ENCODE results near the gene BTBD6.
"Not testable (repeated sequence)": the region's sequence is repeated elsewhere in the genome, so short reads cannot be mapped to it uniquely, and the experiment has no call there.

The BTBD6 gene

DNA sequence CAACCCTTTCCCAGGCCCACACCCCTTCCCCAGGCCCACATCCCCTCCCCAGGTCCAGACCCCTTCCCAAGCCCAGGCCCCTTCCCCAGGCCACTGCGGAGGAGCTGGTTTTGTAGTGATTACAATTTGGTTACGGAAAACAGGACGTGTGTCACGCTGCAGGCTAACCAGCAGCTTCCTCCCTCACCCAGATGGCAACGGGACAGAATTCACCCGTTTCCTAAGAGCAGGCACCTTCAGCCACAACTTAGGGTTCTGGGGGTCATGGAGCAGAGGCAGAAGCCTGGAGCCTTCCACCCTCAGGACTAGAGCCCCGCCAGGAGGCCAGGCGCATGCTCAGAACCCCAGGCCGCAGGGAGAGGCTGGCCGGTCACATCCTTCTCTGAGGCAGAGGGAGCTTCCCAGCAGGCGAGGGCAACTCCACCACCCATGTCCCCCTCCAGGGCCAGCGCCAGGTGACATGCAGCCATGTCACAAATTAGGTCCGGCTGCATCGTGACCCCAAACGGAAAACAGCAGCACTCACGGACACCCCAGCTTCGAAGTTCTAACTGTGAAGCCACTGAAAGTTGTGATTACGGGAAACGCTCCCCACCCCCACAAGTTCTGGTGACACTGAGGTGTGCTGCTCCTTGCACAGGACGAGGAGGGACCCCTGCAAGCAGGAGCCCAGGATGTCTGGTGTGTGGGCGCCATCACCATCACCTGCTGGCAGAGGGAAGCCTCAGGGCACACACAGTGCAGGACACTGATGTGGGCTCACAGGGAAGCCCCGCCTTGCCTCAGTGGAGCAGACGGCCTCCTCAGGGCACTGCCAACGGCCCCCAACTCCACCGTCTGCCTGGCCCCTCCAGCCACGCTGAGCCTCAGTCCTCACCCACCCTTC is 44.7 kb downstream of the BTBD6 start:
- Histone ChIP-seq H3K4me3 (ENCODE audit: low read depth in 1 of 2, low read length in 2 of 2) (no peak overlapping the region), H3K4me2 (ENCODE audit: insufficient read depth, low read length) (no peak overlapping the region), H3K9ac (ENCODE audit: low read depth, low read length) (no peak overlapping the region), H3K27ac (ENCODE audit: low read length) (no peak overlapping the region), H3K9me3 (ENCODE audit: insufficient read depth, low read length, severe bottlenecking) (no peaks in the 10 kb centered on the region), H3K79me2 (ENCODE audit: insufficient read depth, low read length) (peaks cover 94% of the 10 kb centered on the region), H4K20me1 (ENCODE audit: insufficient read depth, low read length) (peaks cover 48% of the 10 kb centered on the region), H3K36me3 (ENCODE audit: insufficient read depth, low read length) (no peaks in the 10 kb centered on the region), H3K4me1 (ENCODE audit: insufficient read depth, low read length) (peaks cover 4% of the 10 kb centered on the region; the same call in 1 of the 2 replicates), H2AFZ (ENCODE audit: low read depth, low read length) (no peak overlapping the region), H3K27me3 (ENCODE audit: insufficient read depth, low read length, poor library complexity) (no peaks in the 10 kb centered on the region)
- ATAC-seq (ENCODE audit: insufficient read depth, low read depth) (no peak), DNase-seq (no peak)
- TF ChIP-seq EZH2 (IDR thresholded peaks at IDR 0.05; ENCODE audit: borderline replicate concordance, low read depth, low read length, severe bottlenecking) (no peak), CTCF (IDR thresholded peaks at IDR 0.05; ENCODE audit: borderline replicate concordance, extremely low read depth, low read length, poor library complexity, severe bottlenecking) (no peak)

GRCh38 chr14:105294142-105294597 is 45.8 kb downstream of the BTBD6 start:
- no peaks in the 10 kb centered on the region for H3K36me3 ChIP-seq (ENCODE audit: insufficient read depth, low read length)
- H3K4me2 ChIP-seq (ENCODE audit: insufficient read depth, low read length) = no peak overlapping the region
- no peak overlapping the region for H3K4me3 ChIP-seq (ENCODE audit: low read depth in 1 of 2, low read length in 2 of 2)
- H4K20me1 ChIP-seq (ENCODE audit: insufficient read depth, low read length) = peaks cover 48% of the 10 kb centered on the region
- H3K79me2 ChIP-seq (ENCODE audit: insufficient read depth, low read length) = peaks cover 98% of the 10 kb centered on the region
- no peak overlapping the region for H2AFZ ChIP-seq (ENCODE audit: low read depth, low read length)
- no peak for DNase-seq
- no peaks in the 10 kb centered on the region for H3K27me3 ChIP-seq (ENCODE audit: insufficient read depth, low read length, poor library complexity)
- H3K9ac ChIP-seq (ENCODE audit: low read depth, low read length) = no peak overlapping the region
- TF ChIP-seq EZH2 (IDR thresholded peaks at IDR 0.05; ENCODE audit: borderline replicate concordance, low read depth, low read length, severe bottlenecking) (no peak), CTCF (IDR thresholded peaks at IDR 0.05; ENCODE audit: borderline replicate concordance, extremely low read depth, low read length, poor library complexity, severe bottlenecking) (no peak)
- ATAC-seq (ENCODE audit: insufficient read depth, low read depth) = peak; percentile 50; the same call in 2 of the 3 replicates
- no peaks in the 10 kb centered on the region for H3K9me3 ChIP-seq (ENCODE audit: insufficient read depth, low read length, severe bottlenecking)
- peak overlapping the region; percentile 11 for H3K27ac ChIP-seq (ENCODE audit: low read length)
- peaks cover 13% of the 10 kb centered on the region for H3K4me1 ChIP-seq (ENCODE audit: insufficient read depth, low read length)

GRCh38 chr14:105297311-105297710 is 49.0 kb downstream of the BTBD6 start:
- H3K4me3 ChIP-seq (ENCODE audit: low read depth in 1 of 2, low read length in 2 of 2); H2AFZ ChIP-seq (ENCODE audit: low read depth, low read length); DNase-seq; H3K9ac ChIP-seq (ENCODE audit: low read depth, low read length); H3K27me3 ChIP-seq (ENCODE audit: insufficient read depth, low read length, poor library complexity); H3K4me2 ChIP-seq (ENCODE audit: insufficient read depth, low read length); ATAC-seq (ENCODE audit: insufficient read depth, low read depth); H3K9me3 ChIP-seq (ENCODE audit: insufficient read depth, low read length, severe bottlenecking); H3K27ac ChIP-seq (ENCODE audit: low read length); H3K36me3 ChIP-seq (ENCODE audit: insufficient read depth, low read length): not testable (repeated sequence)
- H3K4me1 ChIP-seq (ENCODE audit: insufficient read depth, low read length) = peaks cover 31% of the 10 kb centered on the region
- H3K79me2 ChIP-seq (ENCODE audit: insufficient read depth, low read length) = peaks cover 82% of the 10 kb centered on the region
- peaks cover 33% of the 10 kb centered on the region for H4K20me1 ChIP-seq (ENCODE audit: insufficient read depth, low read length)
